ENCODE data around the gene RPS5.
A peak's percentile ranks its signal among the peaks of the same experiment; 100 is the strongest.
"Not testable (repeated sequence)": the region's sequence is repeated elsewhere in the genome, so short reads cannot be mapped to it uniquely, and the experiment has no call there.

Gene RPS5

GRCh38 chr19:58386576-58387337 is at the start of gene RPS5:
Gene RPS5, plus strand, starts transcription at chr19:58387269. Its CDS starts 869 bp downstream, at chr19:58388138.
- peak; percentile 89 to 92 for DNase-seq (ENCODE audit: extremely low read depth in 1 of 2, low read depth in 1 of 2)

- DNase-seq (ENCODE audit: extremely low read depth in 1 of 2, low read depth in 1 of 2), result no peak
Observed at GRCh38 chr19:58338336-58338735, 48.7 kb upstream of the RPS5 start.

DNA sequence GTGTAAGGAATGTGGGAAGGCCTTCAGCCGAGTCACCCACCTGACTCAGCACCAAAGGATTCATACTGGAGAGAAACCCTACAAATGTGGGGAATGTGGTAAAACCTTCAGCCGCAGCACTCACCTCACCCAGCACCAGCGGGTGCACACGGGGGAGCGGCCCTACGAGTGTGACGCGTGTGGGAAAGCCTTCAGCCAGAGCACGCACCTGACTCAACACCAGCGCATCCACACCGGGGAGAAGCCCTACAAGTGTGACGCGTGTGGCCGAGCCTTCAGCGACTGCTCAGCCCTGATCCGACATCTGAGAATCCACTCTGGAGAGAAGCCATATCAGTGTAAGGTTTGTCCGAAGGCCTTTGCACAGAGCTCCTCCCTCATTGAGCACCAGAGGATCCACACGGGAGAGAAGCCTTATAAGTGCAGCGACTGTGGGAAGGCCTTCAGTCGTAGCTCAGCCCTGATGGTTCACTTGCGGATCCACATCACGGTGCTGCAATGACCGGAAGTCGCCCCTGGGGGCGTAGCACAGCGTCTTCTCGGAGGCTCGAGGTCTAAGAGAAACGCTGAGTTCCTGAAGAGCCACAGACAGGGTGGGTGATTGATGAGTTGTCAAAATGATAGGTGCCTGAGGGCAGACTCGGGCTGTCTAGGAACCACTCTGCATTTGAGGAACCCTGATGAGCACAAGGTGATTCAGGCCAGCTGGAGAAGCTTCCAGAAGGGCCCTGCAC is 48.1 kb upstream of the RPS5 start:
- DNase-seq (ENCODE audit: extremely low read depth in 1 of 2, low read depth in 1 of 2), result no peak

DNA sequence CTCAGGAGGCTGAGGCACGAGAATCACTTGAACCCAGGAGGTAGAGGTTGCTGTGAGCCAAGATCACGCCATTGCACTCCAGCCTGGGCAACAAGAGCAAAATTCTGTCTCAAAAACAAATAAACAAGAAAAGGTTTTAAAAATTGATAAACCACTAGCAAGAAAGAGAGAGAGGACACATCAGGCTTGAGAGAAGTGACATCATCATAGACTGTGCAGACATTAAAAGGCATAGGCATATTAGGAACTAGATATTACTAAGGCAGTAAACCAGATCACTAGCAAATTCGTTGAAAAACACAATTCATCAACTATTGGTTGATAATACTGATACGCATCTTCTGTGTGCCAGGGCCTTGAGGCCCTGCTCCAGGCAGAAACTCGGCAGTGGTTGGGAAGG is 41.5 kb upstream of the RPS5 start:
- no peak for DNase-seq (ENCODE audit: extremely low read depth in 1 of 2, low read depth in 1 of 2)

- DNase-seq (ENCODE audit: extremely low read depth in 1 of 2, low read depth in 1 of 2), result peak in 1 of 2 donors; percentile 60
Observed at GRCh38 chr19:58346961-58347929, 39.8 kb upstream of the RPS5 start.

DNA sequence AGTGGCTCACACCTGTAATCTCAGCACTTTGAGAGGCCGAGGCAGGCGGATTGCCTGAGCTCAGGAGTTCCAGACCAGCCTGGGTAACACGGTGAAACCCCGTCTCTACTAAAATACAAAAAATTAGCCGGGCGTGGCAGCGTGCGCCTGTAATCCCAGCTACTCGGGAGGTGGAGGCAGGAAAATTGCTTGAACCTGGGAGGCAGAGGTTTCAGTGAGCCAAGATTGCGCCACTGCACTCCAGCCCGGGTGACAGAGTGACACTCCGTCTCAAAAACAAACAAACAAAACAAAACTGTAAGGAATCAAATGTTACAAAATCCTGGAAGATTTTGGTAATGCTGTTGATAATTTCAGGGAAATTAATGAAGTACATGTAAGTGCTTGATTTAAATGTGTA is 39.0 kb upstream of the RPS5 start:
- DNase-seq (ENCODE audit: extremely low read depth in 1 of 2, low read depth in 1 of 2), result not testable (repeated sequence)

- DNase-seq (ENCODE audit: extremely low read depth in 1 of 2, low read depth in 1 of 2), result no peak
Observed at GRCh38 chr19:58349590-58349989, 37.5 kb upstream of the RPS5 start.

- DNase-seq (ENCODE audit: extremely low read depth in 1 of 2, low read depth in 1 of 2), result no peak
Observed at GRCh38 chr19:58350001-58350861, 36.8 kb upstream of the RPS5 start.

- DNase-seq (ENCODE audit: extremely low read depth in 1 of 2, low read depth in 1 of 2), result no peak
Observed at GRCh38 chr19:58350871-58351557, 36.1 kb upstream of the RPS5 start.

GRCh38 chr19:58351558-58351878 is 35.6 kb upstream of the RPS5 start:
- no peak for DNase-seq (ENCODE audit: extremely low read depth in 1 of 2, low read depth in 1 of 2)

DNA sequence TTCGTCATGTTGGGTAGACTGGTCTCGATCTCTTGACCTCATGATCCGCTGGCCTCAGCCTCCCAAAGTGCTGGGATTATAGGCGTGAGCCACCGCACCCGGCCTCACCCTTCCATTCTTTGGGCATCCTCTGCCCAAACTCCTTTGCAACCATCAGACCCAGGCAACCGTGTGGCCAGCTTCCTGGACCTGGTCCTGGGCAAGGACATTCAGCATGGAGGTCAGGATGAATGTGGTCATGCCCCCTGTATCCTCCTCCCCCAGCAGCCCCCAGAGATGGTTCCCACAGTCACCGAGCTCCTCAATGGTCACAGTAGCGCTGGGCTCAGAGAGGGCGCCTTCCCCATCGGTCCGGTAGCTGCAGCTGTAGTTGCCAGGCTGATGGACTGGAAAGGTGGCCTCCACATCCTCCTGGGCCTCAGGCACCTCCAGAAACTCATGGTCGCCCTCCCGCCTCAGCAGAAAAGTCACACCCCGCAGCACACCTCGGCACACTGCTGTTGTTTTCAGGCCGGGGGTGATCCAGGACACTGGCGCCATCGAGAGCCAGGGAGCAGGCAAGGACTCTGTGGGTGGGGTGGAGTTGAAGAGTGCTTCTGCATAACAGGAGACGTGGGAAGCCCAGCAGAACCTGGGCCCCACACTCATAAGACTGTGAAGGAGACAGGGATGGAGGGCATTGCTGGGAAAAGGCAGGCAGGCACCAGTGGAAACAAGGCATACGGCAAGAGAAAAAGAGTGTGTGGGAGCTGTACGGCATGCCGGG is 34.9 kb upstream of the RPS5 start:
- DNase-seq (ENCODE audit: extremely low read depth in 1 of 2, low read depth in 1 of 2), result no peak

DNA sequence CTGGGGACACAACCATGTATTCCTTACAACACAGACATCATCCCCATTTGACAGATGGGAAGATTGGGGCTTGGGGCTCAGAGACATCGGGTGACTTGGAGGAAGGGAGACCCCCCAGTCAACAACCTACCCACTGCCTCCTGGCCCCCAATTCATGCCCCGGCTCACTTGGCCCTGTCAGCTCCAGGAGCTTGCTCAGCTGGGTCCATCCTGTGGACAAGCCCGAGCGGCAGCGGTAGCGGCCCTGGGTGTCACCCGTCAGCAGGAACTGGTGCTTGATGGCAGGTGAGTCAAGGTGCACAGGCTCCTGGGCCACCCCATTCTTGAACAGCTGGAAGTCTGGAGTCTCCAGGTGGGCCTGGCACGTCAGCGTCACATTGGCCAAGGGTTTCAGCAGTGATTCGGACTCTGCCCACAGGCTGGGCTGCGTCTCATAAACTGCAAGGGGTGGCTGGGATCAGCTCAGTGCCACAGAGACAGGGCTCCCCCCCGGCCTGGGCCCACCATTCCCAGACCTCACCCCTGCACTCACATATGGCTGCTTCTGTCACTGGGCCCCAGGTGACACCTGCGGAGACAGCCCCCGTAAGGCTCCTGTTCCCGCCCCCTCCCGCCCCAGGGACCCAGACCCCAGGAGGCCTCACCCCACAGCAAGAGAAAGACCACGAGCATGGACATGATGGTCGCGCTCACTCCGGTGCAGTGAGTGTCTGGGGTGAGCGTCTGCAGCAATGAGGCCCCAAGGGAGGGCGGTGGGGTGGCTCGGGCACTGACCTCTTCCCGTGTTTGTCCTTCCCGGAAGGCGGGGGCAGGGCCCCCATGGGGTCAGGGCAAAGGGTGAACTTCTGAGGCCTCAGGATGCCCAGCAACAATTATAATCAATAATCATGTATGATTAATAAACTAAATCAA is 34.1 kb upstream of the RPS5 start, which contains the start of gene A1BG:
TSS of gene A1BG (minus strand) at position 733 of the 912 bp plus-strand sequence. CDS start at position 678, 55 bp downstream.
- DNase-seq (ENCODE audit: extremely low read depth in 1 of 2, low read depth in 1 of 2), result no peak

- no peak for DNase-seq (ENCODE audit: extremely low read depth in 1 of 2, low read depth in 1 of 2)
Observed at GRCh38 chr19:58353717-58354477, 33.2 kb upstream of the RPS5 start.

DNA sequence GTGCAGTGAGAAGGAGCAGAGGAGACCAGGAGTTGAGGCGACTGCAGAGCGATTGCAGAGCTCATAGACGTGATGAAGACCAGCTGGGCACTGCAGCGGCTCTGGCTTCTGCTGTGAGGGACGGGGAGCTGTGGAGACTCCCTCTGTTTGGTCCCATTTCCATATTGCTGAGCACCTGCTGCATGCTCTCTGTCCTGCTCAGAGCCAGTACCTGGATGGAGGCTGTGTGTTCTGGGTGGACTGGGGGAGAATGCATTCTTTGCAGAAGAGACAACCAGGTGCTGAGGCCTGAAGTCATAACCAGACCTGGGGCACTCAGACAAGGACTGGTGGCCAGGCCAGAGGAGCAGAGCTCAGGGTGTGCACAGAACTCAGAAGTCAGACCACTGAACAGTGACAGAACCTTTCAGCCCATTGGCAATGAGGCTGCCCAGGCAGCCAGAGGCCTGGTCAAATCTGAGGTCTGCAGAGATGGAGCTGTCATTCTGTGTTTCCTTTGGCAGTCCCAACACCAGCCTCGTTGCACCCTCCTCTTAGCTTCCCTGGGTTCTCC is 32.5 kb upstream of the RPS5 start:
- DNase-seq (ENCODE audit: extremely low read depth in 1 of 2, low read depth in 1 of 2), result no peak

DNA sequence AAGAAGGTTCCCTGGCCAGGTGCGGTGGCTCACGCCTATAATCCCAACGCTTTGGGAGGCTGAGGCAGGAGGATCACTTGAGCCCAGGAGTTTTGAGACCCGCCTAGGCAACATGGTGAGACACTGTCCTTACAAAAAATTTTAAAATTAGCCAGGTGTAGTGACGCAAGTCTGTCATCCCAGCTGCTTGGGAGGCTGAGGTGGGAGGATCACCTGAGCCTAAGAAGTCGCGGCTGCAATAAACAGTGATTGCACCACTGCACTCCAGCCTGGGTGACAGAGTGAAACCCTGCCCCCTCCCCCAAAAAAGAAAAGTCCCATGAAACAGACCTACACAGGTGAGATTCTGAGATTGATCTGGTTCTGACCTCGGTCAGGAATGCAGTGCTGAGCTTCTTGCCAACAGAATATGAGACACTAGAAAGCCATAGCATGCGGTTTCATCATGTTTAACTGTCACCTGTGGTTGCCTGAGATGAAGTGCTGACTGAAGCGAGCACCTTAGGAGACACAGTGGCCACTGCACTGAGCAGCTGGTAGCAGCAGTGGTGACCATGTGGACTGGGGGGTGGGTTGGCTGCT is 31.8 kb upstream of the RPS5 start:
- DNase-seq (ENCODE audit: extremely low read depth in 1 of 2, low read depth in 1 of 2), result no peak
